WTC11 (cell line): Measurements from ENCODE around the gene OR2T6.

Experiments used
- CREB1 ChIP-seq: sonication (generic); formaldehyde crosslinking; IDR thresholded peaks from 2 replicates; pipeline ENCODE4 v1.8.0; 2023; ENCODE audit warnings: mild to moderate bottlenecking, missing genetic modification reagents
- CREM ChIP-seq: sonication (generic); formaldehyde crosslinking; IDR thresholded peaks from 2 replicates; pipeline ENCODE4 v1.8.1; 2022; ENCODE audit warnings: mild to moderate bottlenecking, missing genetic modification reagents, moderate library complexity
- CTCF ChIP-seq: fragments of 200-600 bp; IDR thresholded peaks from 2 replicates; pipeline ENCODE4 v1.8.0; 2022; ENCODE audit warnings: antibody characterized with exemption
- ESRRA ChIP-seq: sonication (generic); formaldehyde crosslinking; IDR thresholded peaks from 2 replicates; pipeline ENCODE4 v1.8.1; 2022; ENCODE audit warnings: mild to moderate bottlenecking, missing genetic modification reagents, borderline replicate concordance
- ETV6 ChIP-seq: sonication (generic); formaldehyde crosslinking; IDR thresholded peaks from 2 replicates; pipeline ENCODE4 v1.8.1; 2022; ENCODE audit warnings: mild to moderate bottlenecking, missing genetic modification reagents
- IRF2 ChIP-seq: sonication (generic); formaldehyde crosslinking; IDR thresholded peaks from 2 replicates; pipeline ENCODE4 v1.8.0; 2022; ENCODE audit warnings: low read depth, missing genetic modification reagents, borderline replicate concordance
- JUN ChIP-seq: sonication (generic); formaldehyde crosslinking; IDR thresholded peaks from 2 replicates; pipeline ENCODE4 v1.8.0; 2023; ENCODE audit warnings: mild to moderate bottlenecking, missing genetic modification reagents
- KAT7 ChIP-seq: sonication (generic); formaldehyde crosslinking; IDR thresholded peaks from 2 replicates; pipeline ENCODE4 v1.8.1; 2023; ENCODE audit warnings: missing genetic modification reagents, mild to moderate bottlenecking, borderline replicate concordance
- NR2C2 ChIP-seq: sonication (generic); formaldehyde crosslinking; IDR thresholded peaks from 2 replicates; pipeline ENCODE4 v1.8.0; 2022; ENCODE audit warnings: mild to moderate bottlenecking, missing genetic modification reagents
- PRDM15 ChIP-seq: sonication (generic); formaldehyde crosslinking; IDR thresholded peaks from 2 replicates; pipeline ENCODE4 v1.8.0; 2022; ENCODE audit warnings: missing genetic modification reagents
- USF1 ChIP-seq: sonication (generic); formaldehyde crosslinking; IDR thresholded peaks from 2 replicates; pipeline ENCODE4 v1.8.0; 2022; ENCODE audit warnings: mild to moderate bottlenecking, missing genetic modification reagents
- ZNF138 ChIP-seq: sonication (generic); formaldehyde crosslinking; conservative IDR thresholded peaks from 2 replicates; pipeline ENCODE4 v1.8.1; 2022; ENCODE audit warnings: mild to moderate bottlenecking, moderate library complexity, missing genetic modification reagents

- TF ChIP-seq KAT7 (CRISPR knock-in tag) (no peak), CREM (CRISPR knock-in tag) (no peak), PRDM15 (CRISPR knock-in tag) (no peak), NR2C2 (CRISPR knock-in tag) (no peak), USF1 (CRISPR knock-in tag) (no peak), ESRRA (CRISPR knock-in tag) (no peak), ETV6 (no peak), IRF2 (no peak), CTCF (no peak), CREB1 (no peak), ZNF138 (CRISPR knock-in tag) (no peak), JUN (CRISPR knock-in tag) (no peak)
Observed at GRCh38 chr1:248380854-248381253, 5.3 kb downstream of the OR2T6 start.
